Central memory CD8-positive, alpha-beta T cell (primary cell): ENCODE data around the gene CYP3A5.
"Not testable (repeated sequence)": the region's sequence is repeated elsewhere in the genome, so short reads cannot be mapped to it uniquely, and the experiment has no call there.

Source experiments
- ATAC-seq: fragments of 150-1000 bp; cut with Tn5 transposase; replicated peaks from 2 replicates; pipeline ENCODE4 v1.10.0; 2022; ENCODE audit warnings: mild to moderate bottlenecking, moderate FRiP score, moderate number of reproducible peaks; ENCODE audit not compliant: poor library complexity, severe bottlenecking; ENCODE audit errors: extremely low read depth
- DNase-seq, 2 donors: peaks; one replicate each; pipeline ENCODE4 v3.0.0; 2021; ENCODE audit warnings: low spot score in 2 of 2
- H3K27ac Mint-ChIP-seq: one replicate; pipeline ENCODE4 v1.8.0; 2022; ENCODE audit warnings: low read depth, mild to moderate bottlenecking, moderate library complexity, mixed read lengths
- H3K27me3 Mint-ChIP-seq: one replicate; pipeline ENCODE4 v1.8.0; 2022; ENCODE audit warnings: mixed read lengths
- H3K36me3 Mint-ChIP-seq: one replicate; pipeline ENCODE4 v1.8.0; 2022; ENCODE audit warnings: mild to moderate bottlenecking, moderate library complexity, mixed read lengths; ENCODE audit not compliant: insufficient read depth
- H3K4me1 Mint-ChIP-seq: one replicate; pipeline ENCODE4 v1.8.0; 2022; ENCODE audit warnings: mixed read lengths
- H3K4me3 Mint-ChIP-seq: one replicate; pipeline ENCODE4 v1.8.0; 2022; ENCODE audit warnings: mild to moderate bottlenecking, moderate library complexity, mixed read lengths
- H3K9me3 Mint-ChIP-seq: one replicate; pipeline ENCODE4 v1.8.0; 2022; ENCODE audit warnings: mixed read lengths

The CYP3A5 gene

DNA sequence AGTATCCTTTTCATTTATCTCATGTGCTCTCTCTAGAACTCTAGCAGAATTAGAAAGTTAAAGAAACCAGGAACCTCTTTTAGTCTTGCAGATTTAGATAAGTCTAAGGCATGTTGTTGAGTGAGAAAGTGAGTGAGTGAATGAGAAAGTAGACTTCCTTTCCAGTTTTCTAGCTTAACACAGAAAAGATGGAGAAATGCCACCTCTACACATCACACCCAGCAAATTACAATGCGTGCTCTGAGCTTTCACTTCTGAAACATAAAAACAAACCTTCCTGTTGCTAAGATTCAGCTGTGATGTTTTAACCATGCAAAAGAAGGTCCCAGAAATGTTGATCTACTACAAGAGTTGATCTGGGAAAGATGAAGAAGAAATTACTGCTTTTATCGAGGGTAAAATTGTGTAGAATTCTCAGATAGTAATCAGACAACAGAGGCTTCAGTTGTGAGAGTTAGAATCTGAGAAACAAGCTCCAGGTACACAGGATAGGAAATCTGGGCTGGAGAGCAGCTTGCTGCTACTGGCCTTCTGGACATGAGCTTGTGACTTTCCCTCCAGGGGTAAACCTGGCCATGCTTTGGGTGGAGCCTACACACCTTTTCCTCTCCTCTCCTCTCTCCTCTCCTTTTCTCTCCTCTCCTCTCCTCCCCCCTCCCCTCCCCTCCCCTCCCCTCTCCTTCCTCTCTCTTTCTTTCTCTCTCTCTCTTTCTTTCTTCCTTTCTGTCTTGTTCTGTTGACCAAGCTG is 4.6 kb downstream of the CYP3A5 start:
- H3K4me3 Mint-ChIP-seq = no peak overlapping the region
- H3K36me3 Mint-ChIP-seq = peaks cover 1% of the 10 kb centered on the region
- no peaks in the 10 kb centered on the region for H3K9me3 Mint-ChIP-seq
- DNase-seq = no peak
- peaks cover 13% of the 10 kb centered on the region for H3K4me1 Mint-ChIP-seq
- H3K27me3 Mint-ChIP-seq = no peaks in the 10 kb centered on the region
- ATAC-seq = no peak
- H3K27ac Mint-ChIP-seq = peak overlapping the region; percentile 90

GRCh38 chr7:99672573-99672972 is 7.2 kb downstream of the CYP3A5 start:
- no peak for ATAC-seq
- no peak for DNase-seq
- H3K27ac Mint-ChIP-seq = no peak overlapping the region

GRCh38 chr7:99669782-99670181 is 10.0 kb downstream of the CYP3A5 start:
- H3K9me3 Mint-ChIP-seq = no peaks in the 10 kb centered on the region
- no peak overlapping the region for H3K27ac Mint-ChIP-seq
- H3K27me3 Mint-ChIP-seq = no peaks in the 10 kb centered on the region
- peaks cover 3% of the 10 kb centered on the region for H3K36me3 Mint-ChIP-seq
- peaks cover 2% of the 10 kb centered on the region for H3K4me1 Mint-ChIP-seq
- H3K4me3 Mint-ChIP-seq = no peak overlapping the region
- DNase-seq = no peak
- no peak for ATAC-seq

More at GRCh38 chr7:99672573-99672972, 7.2 kb downstream of the CYP3A5 start:
- no peak overlapping the region for H3K4me3 Mint-ChIP-seq
- H3K9me3 Mint-ChIP-seq = no peaks in the 10 kb centered on the region
- no peaks in the 10 kb centered on the region for H3K27me3 Mint-ChIP-seq
- H3K36me3 Mint-ChIP-seq = peaks cover 4% of the 10 kb centered on the region
- peaks cover 13% of the 10 kb centered on the region for H3K4me1 Mint-ChIP-seq

- no peaks in the 10 kb centered on the region for H3K27me3 Mint-ChIP-seq
- H3K36me3 Mint-ChIP-seq = peaks cover 5% of the 10 kb centered on the region
- no peaks in the 10 kb centered on the region for H3K9me3 Mint-ChIP-seq
- H3K4me3 Mint-ChIP-seq = no peak overlapping the region
- no peak overlapping the region for H3K27ac Mint-ChIP-seq
- ATAC-seq (no peak), DNase-seq (no peak)
- no peaks in the 10 kb centered on the region for H3K4me1 Mint-ChIP-seq
Measured at GRCh38 chr7:99668541-99668940, 11.3 kb downstream of the CYP3A5 start.

GRCh38 chr7:99667179-99667578 is 12.6 kb downstream of the CYP3A5 start:
- Mint-ChIP-seq H3K36me3 (peaks cover 5% of the 10 kb centered on the region), H3K4me3 (no peak overlapping the region), H3K27me3 (no peaks in the 10 kb centered on the region), H3K4me1 (no peaks in the 10 kb centered on the region), H3K27ac (no peak overlapping the region), H3K9me3 (no peaks in the 10 kb centered on the region)
- DNase-seq (no peak), ATAC-seq (no peak)

- ATAC-seq (no peak), DNase-seq (no peak)
- Mint-ChIP-seq H3K27me3 (no peaks in the 10 kb centered on the region), H3K9me3 (no peaks in the 10 kb centered on the region), H3K27ac (no peak overlapping the region), H3K4me3 (no peak overlapping the region), H3K36me3 (peaks cover 5% of the 10 kb centered on the region), H3K4me1 (no peaks in the 10 kb centered on the region)
Measured at GRCh38 chr7:99666013-99666395, 13.8 kb downstream of the CYP3A5 start.

GRCh38 chr7:99665312-99666012 is 14.3 kb downstream of the CYP3A5 start:
- H3K36me3 Mint-ChIP-seq = peaks cover 5% of the 10 kb centered on the region
- no peaks in the 10 kb centered on the region for H3K4me1 Mint-ChIP-seq
- H3K27ac Mint-ChIP-seq = no peak overlapping the region
- no peaks in the 10 kb centered on the region for H3K9me3 Mint-ChIP-seq
- H3K4me3 Mint-ChIP-seq = no peak overlapping the region
- no peaks in the 10 kb centered on the region for H3K27me3 Mint-ChIP-seq
- ATAC-seq = no peak
- no peak for DNase-seq

DNA sequence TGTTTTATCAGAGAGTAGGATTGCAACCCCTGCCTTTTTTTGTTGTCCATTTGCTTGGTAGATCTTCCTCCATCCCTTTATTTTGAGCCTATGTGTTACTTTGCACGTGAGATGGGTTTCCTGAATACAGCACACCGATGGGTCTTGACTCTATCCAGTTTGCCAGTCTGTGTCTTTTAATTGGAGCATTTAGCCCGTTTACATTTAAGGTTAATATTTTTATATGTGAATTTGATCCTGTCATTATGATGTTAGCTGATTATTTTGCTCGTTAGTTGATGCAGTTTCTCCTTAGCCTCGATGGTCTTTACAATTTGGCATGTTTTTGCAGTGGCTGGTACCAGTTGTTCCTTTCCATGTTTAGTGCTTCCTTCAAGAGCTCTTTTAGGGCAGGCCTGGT is 21.9 kb downstream of the CYP3A5 start:
- H3K4me3 Mint-ChIP-seq, H3K4me1 Mint-ChIP-seq, DNase-seq, H3K27me3 Mint-ChIP-seq, H3K36me3 Mint-ChIP-seq, H3K9me3 Mint-ChIP-seq, H3K27ac Mint-ChIP-seq, ATAC-seq: not testable (repeated sequence)

GRCh38 chr7:99654626-99655025 is 25.2 kb downstream of the CYP3A5 start:
- not testable (repeated sequence) for H3K9me3 Mint-ChIP-seq, H3K36me3 Mint-ChIP-seq, H3K4me1 Mint-ChIP-seq, H3K27ac Mint-ChIP-seq, ATAC-seq, H3K4me3 Mint-ChIP-seq, H3K27me3 Mint-ChIP-seq, DNase-seq

- Mint-ChIP-seq H3K4me1 (peaks cover 6% of the 10 kb centered on the region), H3K27ac (no peak overlapping the region), H3K4me3 (no peak overlapping the region), H3K36me3 (peaks cover 2% of the 10 kb centered on the region), H3K9me3 (no peaks in the 10 kb centered on the region), H3K27me3 (no peaks in the 10 kb centered on the region)
- ATAC-seq (no peak), DNase-seq (no peak)
Measured at GRCh38 chr7:99653754-99654153, 26.0 kb downstream of the CYP3A5 start.

- not testable (repeated sequence) for H3K9me3 Mint-ChIP-seq, DNase-seq, ATAC-seq, H3K4me1 Mint-ChIP-seq, H3K27ac Mint-ChIP-seq, H3K36me3 Mint-ChIP-seq, H3K4me3 Mint-ChIP-seq, H3K27me3 Mint-ChIP-seq
Measured at GRCh38 chr7:99653269-99653668, 26.5 kb downstream of the CYP3A5 start.

DNA sequence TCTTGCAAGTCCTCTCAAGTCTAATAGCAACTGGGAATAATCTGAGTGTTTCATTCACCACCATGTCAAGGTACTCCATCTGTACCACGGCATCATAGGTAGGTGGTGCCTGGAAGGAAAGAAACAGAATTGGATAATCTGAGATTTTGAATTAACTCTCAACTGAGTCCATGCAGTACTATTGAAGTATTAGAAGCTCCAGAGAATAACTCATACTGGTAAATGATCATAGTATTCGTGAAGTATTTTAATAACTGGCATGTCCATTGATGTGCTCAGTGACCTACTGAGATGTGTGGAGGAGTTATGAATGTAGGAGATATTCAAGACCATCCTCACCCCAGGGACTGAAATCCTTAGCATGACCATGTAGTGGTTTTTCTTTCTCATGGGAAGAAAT is 27.1 kb downstream of the CYP3A5 start:
- DNase-seq = no peak
- Mint-ChIP-seq H3K36me3 (peaks cover 6% of the 10 kb centered on the region), H3K27me3 (no peaks in the 10 kb centered on the region), H3K4me3 (no peak overlapping the region), H3K9me3 (no peaks in the 10 kb centered on the region), H3K4me1 (peaks cover 6% of the 10 kb centered on the region), H3K27ac (no peak overlapping the region)
- ATAC-seq = no peak

DNA sequence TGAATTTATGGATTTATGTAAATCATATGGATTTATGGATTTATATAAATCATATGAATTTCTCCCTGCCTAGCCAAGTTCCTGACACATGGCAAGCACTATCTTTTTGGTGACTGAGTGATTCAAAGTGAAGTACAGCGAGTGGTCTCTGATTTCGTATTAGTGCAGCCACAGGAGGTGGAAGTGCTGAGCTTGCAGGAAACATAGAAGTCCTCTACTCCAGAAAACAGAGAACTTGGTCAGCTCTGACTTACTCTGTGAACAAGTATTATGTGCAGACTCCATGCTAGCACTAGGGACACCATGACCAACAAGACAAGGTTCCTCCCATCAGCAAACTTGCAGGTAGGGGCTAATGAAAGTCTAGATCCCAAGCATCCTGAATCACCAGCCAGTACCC is 28.5 kb downstream of the CYP3A5 start:
- H3K27me3 Mint-ChIP-seq = no peaks in the 10 kb centered on the region
- DNase-seq (no peak), ATAC-seq (no peak)
- H3K4me1 Mint-ChIP-seq = no peaks in the 10 kb centered on the region
- H3K9me3 Mint-ChIP-seq = no peaks in the 10 kb centered on the region
- no peak overlapping the region for H3K27ac Mint-ChIP-seq
- peaks cover 6% of the 10 kb centered on the region for H3K36me3 Mint-ChIP-seq
- no peak overlapping the region for H3K4me3 Mint-ChIP-seq
